ENCODE measurements around the gene ATRIP.

The ATRIP gene

GRCh38 chr3:48425281-48425812 is 21.2 kb upstream of the ATRIP start:
- DNase-seq = no peak

GRCh38 chr3:48426401-48426909 is 20.1 kb upstream of the ATRIP start:
- no peak for DNase-seq

DNA sequence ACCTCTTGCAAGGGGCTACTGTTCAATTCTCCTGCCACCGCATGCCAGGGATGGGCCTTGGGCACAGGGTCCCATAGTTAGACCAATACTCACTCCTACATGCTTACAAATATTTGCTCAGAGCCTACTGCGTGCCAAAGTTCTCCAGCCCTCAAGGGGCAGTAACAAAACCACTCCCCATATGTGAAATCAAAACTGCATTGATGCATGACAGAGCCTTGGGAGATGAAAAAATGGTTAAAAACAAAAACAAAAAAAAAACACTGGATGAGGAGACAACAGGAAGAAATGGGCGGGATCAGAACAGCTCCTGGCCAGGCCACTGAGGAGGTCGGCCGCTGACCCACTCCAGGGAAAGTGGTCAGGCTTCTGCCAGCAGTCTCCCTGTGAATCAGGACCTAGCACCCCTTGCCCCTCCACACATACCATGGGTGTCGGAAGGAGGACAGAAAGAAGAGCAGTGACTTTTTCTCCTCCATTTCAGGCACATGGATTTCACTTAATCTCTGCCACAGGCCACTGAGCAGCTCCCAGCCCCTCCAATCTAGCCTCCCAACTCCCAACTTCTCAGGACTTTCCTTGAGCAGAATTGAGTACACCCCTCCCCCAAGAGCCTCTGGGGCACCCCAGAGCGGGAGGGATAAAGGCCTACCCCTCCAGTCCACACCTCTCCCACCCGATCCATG is 19.4 kb upstream of the ATRIP start:
- DNase-seq = no peak

DNA sequence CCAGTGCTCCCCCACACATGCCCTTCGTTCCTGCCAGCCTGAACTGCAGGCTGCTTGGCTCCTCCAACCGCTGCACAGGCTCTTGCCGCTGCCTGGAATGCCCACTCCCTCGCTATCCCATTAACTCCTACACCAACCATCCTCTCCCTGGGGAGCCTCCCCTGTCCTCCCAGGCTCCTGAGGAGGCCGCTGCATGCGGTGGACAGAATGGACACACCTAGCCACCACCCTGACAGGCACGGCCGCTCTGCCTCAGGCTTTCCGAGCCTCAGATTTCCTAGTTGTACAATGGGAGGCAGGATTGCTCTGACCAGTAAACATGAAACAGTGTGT is 18.9 kb upstream of the ATRIP start:
- no peak for DNase-seq

GRCh38 chr3:48428088-48428571 is 18.4 kb upstream of the ATRIP start:
- no peak for DNase-seq

DNA sequence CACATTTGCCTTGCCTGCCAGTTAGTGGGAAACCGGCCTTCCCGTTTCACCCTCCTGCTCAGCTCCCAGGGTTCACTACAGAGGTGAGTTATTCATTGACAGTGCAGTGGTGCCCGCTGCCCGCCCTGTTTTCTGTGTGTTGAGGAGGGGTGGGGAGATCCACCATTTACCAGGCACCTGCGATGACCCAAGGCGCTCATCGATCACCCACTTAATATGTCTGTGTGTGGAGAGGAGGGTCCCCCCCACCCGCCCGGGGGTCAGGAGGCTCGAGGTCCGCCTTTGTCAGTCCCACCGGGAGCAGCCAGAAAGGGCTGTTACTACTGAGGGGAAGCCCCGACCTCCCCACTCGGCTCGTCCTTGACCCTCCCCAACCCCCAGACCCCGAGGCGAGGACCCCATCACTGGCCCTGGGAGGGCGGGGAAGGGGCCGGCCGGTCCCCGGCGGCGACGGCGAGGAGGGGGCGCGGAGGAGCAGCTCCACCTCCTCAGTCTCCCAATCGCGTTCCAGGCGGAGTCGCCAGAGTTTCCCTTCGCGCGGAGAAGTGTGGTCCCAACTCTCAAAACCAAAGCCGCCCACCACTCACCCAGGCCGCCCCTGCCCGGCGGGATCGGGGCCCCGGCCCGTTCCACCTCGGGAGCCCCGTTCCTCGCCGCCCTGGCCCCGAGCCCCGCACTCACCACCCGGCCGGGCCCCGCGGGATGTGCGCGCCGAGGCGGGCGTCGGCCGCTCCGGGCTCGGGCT is 17.8 kb upstream of the ATRIP start:
- no peak for DNase-seq

DNA sequence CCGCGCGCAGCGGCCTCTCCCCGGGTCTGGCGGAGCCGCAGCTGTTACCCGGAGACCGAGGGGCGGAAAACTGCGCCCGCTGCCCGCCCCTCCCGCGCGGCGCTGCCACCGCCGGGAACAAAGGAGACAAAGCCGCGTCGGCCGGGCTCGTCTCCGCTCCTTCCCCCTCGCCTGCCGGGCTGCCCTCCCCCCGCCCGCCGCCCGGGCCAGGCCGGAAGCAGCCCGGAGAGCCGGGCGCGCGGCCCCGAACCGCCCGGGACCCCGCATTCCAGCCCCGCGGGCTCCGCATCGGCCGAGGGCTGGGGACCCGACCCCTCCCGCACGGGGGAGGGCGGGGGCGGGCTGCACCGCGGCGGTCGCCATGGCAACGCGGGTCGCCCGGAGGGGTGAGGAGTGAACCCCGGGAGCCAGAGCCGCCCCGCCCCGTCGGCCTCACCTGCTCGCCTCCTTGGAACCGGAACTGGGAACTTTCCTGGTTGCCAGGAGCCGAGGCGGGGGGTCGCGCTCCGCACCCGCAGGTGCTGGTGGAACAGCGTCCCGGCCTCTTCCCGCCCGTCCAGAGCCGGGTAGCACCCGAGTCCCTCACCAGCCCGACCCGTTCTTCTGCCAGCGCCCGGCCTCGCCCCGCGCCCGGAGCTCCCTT is 17.1 kb upstream of the ATRIP start:
- peak; percentile 27 to 49 (median 36) for DNase-seq

DNA sequence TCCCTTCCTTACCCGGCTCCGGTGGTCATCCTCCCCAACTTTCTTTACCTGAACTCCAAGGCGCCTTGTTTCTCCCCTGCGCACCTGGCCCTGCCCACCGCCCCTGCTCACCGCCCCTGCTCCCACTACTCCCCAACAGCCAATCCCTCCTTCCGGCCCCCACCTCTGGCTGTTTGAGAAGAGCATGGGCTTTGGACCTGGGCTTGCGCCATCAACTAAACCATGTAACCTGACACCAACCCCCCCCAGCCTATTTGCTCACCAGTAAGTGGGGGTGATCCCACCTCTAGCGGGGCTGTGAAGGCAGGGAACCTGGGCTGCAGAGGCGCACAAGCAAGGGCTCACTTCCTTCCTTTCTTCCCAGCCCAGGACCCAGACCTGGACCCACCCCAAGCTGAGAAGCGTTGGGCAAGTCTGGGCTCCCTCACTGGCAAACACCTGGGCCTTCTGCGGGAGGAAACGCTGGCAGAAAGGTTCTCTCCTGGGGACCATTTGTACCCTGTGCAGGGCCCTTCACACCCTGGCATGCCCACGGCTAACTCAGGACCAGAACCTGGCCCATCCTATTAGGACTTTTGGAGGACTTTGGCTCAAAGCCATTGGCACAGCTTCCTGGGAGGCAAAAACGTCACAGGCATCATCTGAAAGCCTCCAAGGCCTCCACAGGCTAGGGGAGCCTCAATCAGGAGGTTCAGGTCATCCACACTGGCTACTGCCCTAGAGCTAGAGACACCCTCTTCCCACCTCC is 16.4 kb upstream of the ATRIP start, which contains the start of gene PLXNB1:
Gene PLXNB1 (minus strand): TSS at position 127 of the 748 bp plus-strand sequence. CDS start 5,475 bp downstream, outside the sequence.
- no peak for DNase-seq

- DNase-seq = no peak
Observed at GRCh38 chr3:48430708-48431101, 15.8 kb upstream of the ATRIP start.

GRCh38 chr3:48431224-48432029 is 15.1 kb upstream of the ATRIP start:
- no peak for DNase-seq

GRCh38 chr3:48432411-48433371 is 13.8 kb upstream of the ATRIP start:
- DNase-seq = no peak

- no peak for DNase-seq
Observed at GRCh38 chr3:48433472-48434118, 12.9 kb upstream of the ATRIP start.

- no peak for DNase-seq
Observed at GRCh38 chr3:48434591-48435222, 11.8 kb upstream of the ATRIP start.

DNA sequence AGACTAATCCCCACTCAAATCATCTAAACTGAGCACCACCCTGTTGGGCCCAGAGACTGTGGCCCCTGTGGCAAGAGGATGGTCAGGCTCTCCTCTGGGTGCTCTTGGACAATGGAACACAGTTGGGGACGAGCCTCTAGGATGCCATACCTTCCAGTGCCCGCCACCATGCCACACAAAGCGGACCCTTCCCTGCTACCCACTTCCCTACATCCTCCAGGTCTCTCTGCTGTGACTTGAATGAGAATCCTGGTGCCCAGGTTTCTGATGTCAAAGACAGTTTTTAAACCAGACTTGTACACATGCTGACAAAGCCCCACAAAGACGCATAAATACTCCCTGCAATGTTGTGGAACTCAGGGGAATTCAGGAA is 11.3 kb upstream of the ATRIP start:
- DNase-seq = no peak

DNA sequence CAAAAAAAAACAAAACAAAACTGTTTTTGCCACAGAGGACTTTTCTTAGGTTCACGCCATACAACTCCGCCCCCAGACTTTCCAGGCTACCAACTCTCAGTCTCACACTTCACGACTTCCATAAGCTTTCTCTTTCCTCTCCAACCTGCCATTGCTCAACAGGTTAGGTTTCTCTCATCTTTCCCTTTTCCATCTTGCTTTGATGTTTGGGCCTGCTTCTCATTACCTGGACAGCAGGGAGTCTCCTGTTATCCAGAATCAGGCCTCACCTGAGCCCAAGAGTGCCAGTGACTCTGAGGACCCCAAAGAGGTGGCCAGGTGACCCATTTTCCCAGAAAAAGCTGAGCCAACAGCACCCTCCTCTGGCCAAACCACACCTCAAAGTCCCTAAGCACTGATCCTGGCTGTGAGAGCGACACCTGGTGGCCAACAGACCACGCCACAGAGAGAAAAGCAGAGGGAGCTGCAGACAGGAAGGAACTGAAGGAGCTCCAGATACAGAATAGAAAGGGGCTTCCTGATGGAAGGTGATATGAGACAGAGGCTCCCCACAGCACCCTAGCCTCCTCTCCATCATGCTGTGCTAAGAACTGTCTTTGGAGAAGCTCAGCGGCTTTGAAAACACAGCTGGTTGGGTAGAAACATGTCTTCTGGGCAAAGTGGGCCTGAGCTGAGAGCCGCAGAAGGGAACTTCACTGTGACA is 10.6 kb upstream of the ATRIP start:
- peak; percentile 63 to 73 (median 70) for DNase-seq

- no peak for DNase-seq
Observed at GRCh38 chr3:48436477-48436787, 10.1 kb upstream of the ATRIP start.

GRCh38 chr3:48436855-48437254 is 9.7 kb upstream of the ATRIP start:
- DNase-seq = no peak

DNA sequence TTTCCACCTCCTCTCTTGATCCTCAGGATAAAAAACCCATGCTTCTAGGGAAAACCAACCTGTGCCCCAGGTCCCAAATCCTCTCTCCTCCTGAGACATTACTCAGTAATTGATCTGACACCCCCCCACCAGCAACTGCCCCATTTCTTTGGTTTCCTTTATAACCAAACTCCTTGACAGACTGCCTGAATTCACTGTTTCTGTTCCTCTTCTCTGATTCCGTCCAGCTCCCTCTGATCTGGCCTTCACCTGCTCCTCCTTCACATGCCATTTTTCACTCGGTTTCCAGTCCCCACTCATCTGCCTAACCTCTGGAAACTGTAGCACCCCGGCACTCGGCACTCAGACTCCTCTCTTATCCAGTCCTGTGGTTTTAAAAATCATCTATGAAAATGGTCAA is 8.7 kb upstream of the ATRIP start:
- no peak for DNase-seq

Measured in activated CD4-positive, CD25-positive, alpha-beta regulatory T cell (primary cell).